Mucosa of stomach (tissue), 1 donor: Measurements from ENCODE around the gene SLC16A6.

Experiments used
- H3K27me3 ChIP-seq: one replicate; pipeline ENCODE4 v1.7.0; 2013; ENCODE audit warnings: mild to moderate bottlenecking, low read length; ENCODE audit not compliant: control insufficient read depth, insufficient read depth
- H3K36me3 ChIP-seq: one replicate; pipeline ENCODE4 v1.7.0; 2013; ENCODE audit warnings: low read length; ENCODE audit not compliant: control insufficient read depth, insufficient read depth
- H3K4me1 ChIP-seq: one replicate; pipeline ENCODE4 v1.7.0; 2013; ENCODE audit warnings: mild to moderate bottlenecking, low read length; ENCODE audit not compliant: control insufficient read depth, insufficient read depth
- H3K4me3 ChIP-seq: one replicate; pipeline ENCODE4 v1.7.0; 2013; ENCODE audit warnings: low read length
- H3K9ac ChIP-seq: one replicate; pipeline ENCODE4 v1.7.0; 2013; ENCODE audit warnings: mild to moderate bottlenecking, low read length, moderate library complexity
- H3K9me3 ChIP-seq: one replicate; pipeline ENCODE4 v1.7.0; 2013; ENCODE audit warnings: mild to moderate bottlenecking, low read length, moderate library complexity; ENCODE audit not compliant: control insufficient read depth
- donor health status: Pancreatic carcinoma.

The SLC16A6 gene

GRCh38 chr17:68307443-68307842 is 16.5 kb upstream of the SLC16A6 start:
- peaks cover 3% of the 10 kb centered on the region for H3K4me1 ChIP-seq
- no peak overlapping the region for H3K4me3 ChIP-seq
- H3K36me3 ChIP-seq, result no peaks in the 10 kb centered on the region
- no peaks in the 10 kb centered on the region for H3K27me3 ChIP-seq
- H3K9ac ChIP-seq, result no peak overlapping the region
- no peaks in the 10 kb centered on the region for H3K9me3 ChIP-seq

- no peak overlapping the region for H3K9ac ChIP-seq
- no peaks in the 10 kb centered on the region for H3K27me3 ChIP-seq
- H3K36me3 ChIP-seq, result no peaks in the 10 kb centered on the region
- no peaks in the 10 kb centered on the region for H3K9me3 ChIP-seq
- H3K4me3 ChIP-seq, result no peak overlapping the region
- peaks cover 3% of the 10 kb centered on the region for H3K4me1 ChIP-seq
Observed at GRCh38 chr17:68306819-68307218, 15.9 kb upstream of the SLC16A6 start.

- H3K27me3 ChIP-seq, result no peaks in the 10 kb centered on the region
- H3K9ac ChIP-seq, result no peak overlapping the region
- no peaks in the 10 kb centered on the region for H3K36me3 ChIP-seq
- H3K4me1 ChIP-seq, result peaks cover 3% of the 10 kb centered on the region
- H3K4me3 ChIP-seq, result no peak overlapping the region
- H3K9me3 ChIP-seq, result no peaks in the 10 kb centered on the region
Observed at GRCh38 chr17:68305142-68305541, 14.2 kb upstream of the SLC16A6 start.

GRCh38 chr17:68304706-68305105 is 13.8 kb upstream of the SLC16A6 start:
- H3K9me3 ChIP-seq, result no peaks in the 10 kb centered on the region
- no peaks in the 10 kb centered on the region for H3K27me3 ChIP-seq
- peaks cover 3% of the 10 kb centered on the region for H3K4me1 ChIP-seq
- H3K4me3 ChIP-seq, result no peak overlapping the region
- H3K36me3 ChIP-seq, result no peaks in the 10 kb centered on the region
- no peak overlapping the region for H3K9ac ChIP-seq

DNA sequence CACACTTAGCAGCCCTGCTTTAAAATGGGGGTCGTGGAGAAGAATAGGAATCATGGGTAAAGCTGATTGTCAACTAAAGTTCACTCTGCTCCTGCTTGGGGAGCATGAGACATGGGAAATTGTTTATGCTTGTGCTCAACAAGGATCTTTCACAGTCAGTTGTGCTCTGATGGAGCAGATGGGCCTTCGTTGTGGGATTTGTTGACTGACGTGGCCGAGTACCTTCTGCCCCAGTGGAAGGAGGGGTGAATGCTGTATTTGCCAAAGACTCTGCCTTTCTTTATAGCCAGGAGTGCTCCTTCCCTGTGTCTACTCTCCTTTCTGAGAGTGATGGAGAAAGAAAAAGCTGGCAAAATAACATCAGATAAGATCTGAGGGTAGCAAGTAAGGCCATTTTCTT is 11.7 kb upstream of the SLC16A6 start:
- no peaks in the 10 kb centered on the region for H3K36me3 ChIP-seq
- peaks cover 3% of the 10 kb centered on the region for H3K4me1 ChIP-seq
- H3K9me3 ChIP-seq, result no peaks in the 10 kb centered on the region
- H3K4me3 ChIP-seq, result no peak overlapping the region
- H3K9ac ChIP-seq, result no peak overlapping the region
- H3K27me3 ChIP-seq, result no peaks in the 10 kb centered on the region

DNA sequence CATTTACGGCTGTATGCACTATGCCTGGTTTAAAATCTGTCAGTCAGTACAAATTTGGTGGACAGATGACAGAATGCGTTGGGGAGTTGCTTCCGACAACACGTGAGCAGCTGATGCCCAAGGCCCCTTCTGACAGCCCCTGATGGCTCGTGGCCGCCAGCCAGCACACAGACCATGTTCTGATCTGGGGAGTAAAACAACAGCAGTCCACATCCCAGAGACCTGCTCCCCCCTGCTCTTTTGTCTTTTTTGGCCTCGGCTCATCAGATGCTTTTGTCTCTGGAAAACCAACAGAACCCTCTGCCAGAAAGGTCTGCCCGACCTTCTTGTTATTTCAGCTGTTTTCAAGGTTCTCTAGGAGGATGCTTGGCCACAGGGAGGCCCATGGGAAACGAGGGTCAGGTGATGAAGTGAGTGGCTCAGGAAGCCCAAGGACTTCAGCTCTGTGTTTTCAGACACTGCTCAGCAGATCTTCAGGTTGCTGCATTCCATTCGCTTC is 11.2 kb upstream of the SLC16A6 start:
- Histone ChIP-seq H3K4me3 (no peak overlapping the region), H3K27me3 (no peaks in the 10 kb centered on the region), H3K4me1 (peaks cover 5% of the 10 kb centered on the region), H3K9ac (no peak overlapping the region), H3K9me3 (no peaks in the 10 kb centered on the region), H3K36me3 (no peaks in the 10 kb centered on the region)

DNA sequence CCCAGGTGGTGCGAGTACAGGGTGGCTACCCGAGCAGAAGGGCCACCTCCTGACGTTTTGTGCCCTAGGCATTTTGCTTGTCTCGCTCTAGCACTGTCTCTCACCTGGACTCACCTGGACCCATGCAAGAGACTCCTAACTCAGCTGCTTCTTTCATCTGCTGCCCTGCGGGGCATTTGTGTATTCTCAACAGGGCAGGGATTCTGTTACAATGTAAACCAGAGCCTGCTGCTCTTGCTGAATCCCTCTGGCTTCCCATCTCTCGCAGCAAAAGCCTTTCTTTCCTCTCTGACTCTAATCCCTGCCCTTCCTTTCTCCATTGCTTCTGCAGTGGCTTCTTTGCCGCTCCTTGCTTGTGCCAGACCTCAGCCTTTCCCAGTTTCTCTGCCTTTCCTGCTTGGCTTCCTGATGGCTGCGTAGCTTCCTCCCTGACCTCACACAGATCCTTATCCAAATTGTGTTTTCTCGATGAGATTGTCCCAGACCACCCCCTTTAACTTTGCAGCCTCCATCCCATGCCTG is 10.6 kb upstream of the SLC16A6 start:
- no peaks in the 10 kb centered on the region for H3K9me3 ChIP-seq
- peaks cover 11% of the 10 kb centered on the region for H3K4me1 ChIP-seq
- H3K27me3 ChIP-seq, result no peaks in the 10 kb centered on the region
- no peak overlapping the region for H3K4me3 ChIP-seq
- no peaks in the 10 kb centered on the region for H3K36me3 ChIP-seq
- H3K9ac ChIP-seq, result no peak overlapping the region

DNA sequence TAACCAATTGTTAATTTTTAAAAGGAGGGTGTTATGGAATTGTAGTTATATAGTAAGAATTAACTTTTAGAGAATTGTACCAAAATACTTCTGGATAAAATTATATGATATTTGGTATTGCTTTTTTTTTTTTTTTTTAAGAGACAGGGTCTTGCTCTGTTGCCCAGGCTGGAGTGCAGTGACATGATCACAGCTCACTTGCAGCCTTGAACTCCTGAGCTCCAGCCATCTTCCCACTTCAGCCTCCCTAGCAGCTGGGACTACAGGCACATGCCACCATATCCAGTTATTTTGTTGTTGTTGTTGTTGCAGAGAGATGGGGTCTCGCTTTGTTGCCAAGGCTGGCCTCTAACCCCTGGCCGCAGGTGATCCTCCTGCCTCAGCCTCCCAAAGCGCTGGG is 8.9 kb upstream of the SLC16A6 start:
- H3K36me3 ChIP-seq, result no peaks in the 10 kb centered on the region
- H3K9ac ChIP-seq, result no peak overlapping the region
- H3K4me3 ChIP-seq, result no peak overlapping the region
- H3K27me3 ChIP-seq, result no peaks in the 10 kb centered on the region
- no peaks in the 10 kb centered on the region for H3K9me3 ChIP-seq
- peaks cover 10% of the 10 kb centered on the region for H3K4me1 ChIP-seq

DNA sequence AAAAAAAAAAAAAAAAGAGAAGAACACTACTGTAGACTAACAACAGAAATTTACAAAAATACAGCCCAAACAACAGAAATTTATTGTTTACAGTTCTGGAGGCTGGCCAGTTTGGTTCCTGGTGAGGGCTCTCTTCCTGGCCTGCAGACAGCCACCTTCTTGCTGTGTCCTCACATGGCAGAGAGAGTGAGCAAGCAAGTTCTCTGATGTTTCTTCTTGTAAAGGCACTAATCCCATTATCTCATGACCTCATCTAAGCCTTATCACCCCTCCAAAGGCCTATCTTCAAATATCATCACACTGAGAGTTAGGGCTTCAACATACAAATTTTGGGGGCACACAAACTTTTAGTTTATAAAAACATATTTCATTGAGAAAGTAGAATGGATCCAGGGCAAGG is 7.7 kb upstream of the SLC16A6 start:
- Histone ChIP-seq H3K4me3 (no peak overlapping the region), H3K4me1 (peaks cover 10% of the 10 kb centered on the region), H3K9ac (no peak overlapping the region), H3K36me3 (no peaks in the 10 kb centered on the region), H3K27me3 (no peaks in the 10 kb centered on the region), H3K9me3 (no peaks in the 10 kb centered on the region)

- no peaks in the 10 kb centered on the region for H3K9me3 ChIP-seq
- no peaks in the 10 kb centered on the region for H3K36me3 ChIP-seq
- no peak overlapping the region for H3K9ac ChIP-seq
- H3K4me1 ChIP-seq, result peaks cover 17% of the 10 kb centered on the region
- no peak overlapping the region for H3K4me3 ChIP-seq
- H3K27me3 ChIP-seq, result peaks cover 11% of the 10 kb centered on the region
Observed at GRCh38 chr17:68297195-68297594, 6.3 kb upstream of the SLC16A6 start.

DNA sequence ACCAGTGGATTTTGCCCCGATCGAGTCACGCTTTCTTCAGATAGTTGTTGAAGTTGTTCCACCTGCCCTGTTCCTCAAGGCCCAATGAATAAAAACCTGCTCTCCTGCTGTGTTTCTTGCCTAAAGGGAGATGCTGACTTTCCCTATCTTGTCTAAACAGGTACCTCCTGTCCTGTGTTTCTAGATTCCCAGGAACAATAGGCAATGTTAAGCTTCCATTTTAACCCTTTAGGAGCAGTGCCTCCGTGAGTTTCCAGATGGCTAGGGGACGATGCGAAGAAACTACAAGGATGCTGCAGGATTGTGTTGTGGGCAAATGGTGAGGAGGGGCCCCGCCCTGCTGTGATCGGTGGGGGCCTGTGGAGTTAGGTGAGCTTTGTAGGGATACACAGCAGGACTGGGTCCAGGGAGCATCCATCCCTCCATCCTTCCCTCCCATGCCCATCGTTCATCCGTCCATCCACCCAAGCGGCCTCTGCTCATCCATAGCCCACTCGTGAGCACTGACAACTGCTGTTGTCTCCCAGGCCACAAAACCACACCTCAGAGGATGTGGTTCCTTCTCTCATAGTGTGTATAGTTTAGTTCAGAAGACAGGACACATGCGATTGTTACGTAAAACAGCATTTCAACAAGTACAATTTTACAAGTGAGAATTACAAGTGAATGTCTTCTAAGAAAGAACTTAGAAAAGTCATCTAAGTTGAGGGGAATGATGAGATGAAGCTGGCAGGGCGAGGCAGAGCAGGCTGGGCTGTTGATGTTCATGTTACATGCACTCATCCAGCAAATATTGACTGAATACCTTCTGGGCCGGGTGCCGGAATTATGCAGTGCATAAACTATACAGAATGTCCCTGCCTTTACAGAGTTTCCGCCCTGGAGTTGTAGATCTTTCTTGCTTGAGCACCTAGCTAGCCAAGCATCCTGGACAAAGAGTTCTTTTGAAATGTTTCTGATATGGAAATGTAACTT is 5.6 kb upstream of the SLC16A6 start:
- Histone ChIP-seq H3K9ac (no peak overlapping the region), H3K4me1 (peaks cover 18% of the 10 kb centered on the region), H3K36me3 (no peaks in the 10 kb centered on the region), H3K4me3 (no peak overlapping the region), H3K9me3 (no peaks in the 10 kb centered on the region), H3K27me3 (peaks cover 12% of the 10 kb centered on the region)

- H3K36me3 ChIP-seq, result no peaks in the 10 kb centered on the region
- H3K9ac ChIP-seq, result no peak overlapping the region
- peaks cover 12% of the 10 kb centered on the region for H3K27me3 ChIP-seq
- H3K9me3 ChIP-seq, result no peaks in the 10 kb centered on the region
- peaks cover 18% of the 10 kb centered on the region for H3K4me1 ChIP-seq
- H3K4me3 ChIP-seq, result no peak overlapping the region
Observed at GRCh38 chr17:68295086-68295485, 4.2 kb upstream of the SLC16A6 start.
